Endothelial cell of umbilical vein (primary cell): ENCODE measurements around the gene OLIG1. TPM values are rescaled to one million over a fixed set of nuclear protein-coding genes. Genes with fewer than 3 reads are reported as not detected.

ENCODE experiments used
- BruUV-seq: library from RNA; stranded (reverse); fragments of 400-500 nt; replicated peaks from 2 replicates; lab custom pipeline; 2021; lab: Mats Ljungman, UMichigan
- CTCF ChIA-PET: fragments of 300-600, 350-600 bp; sonication (Branson Sonifier 250); formaldehyde crosslinking; loops from one replicate; lab custom pipeline; 2021; ENCODE audit warnings: antibody characterized with exemption, inconsistent platforms; lab: Charles Lee
- POLR2A ChIA-PET: fragments of 300-600, 350-600 bp; sonication (Branson Sonifier 250); formaldehyde crosslinking; loops from one replicate; lab custom pipeline; 2021; ENCODE audit warnings: antibody characterized with exemption, inconsistent platforms; lab: Charles Lee
- DNase-seq: peaks from one replicate; pipeline ENCODE4 v3.0.0-alpha.2; 2011; ENCODE audit warnings: low read depth, low spot score
- FAIRE-seq: peaks from 2 replicates; lab custom pipeline; 2011; peaks lifted over from hg19 to GRCh38; lab: Jason Lieb, UNC
- H2AFZ ChIP-seq: 2 replicates; pipeline ENCODE4 v1.6.0; 2012; ENCODE audit warnings: low read depth, low read length, control low read depth, inconsistent platforms
- H3K27ac ChIP-seq: 2 replicates; pipeline ENCODE4 v1.5.1; 2011; ENCODE audit warnings: low read depth, mild to moderate bottlenecking, control low read depth, low read length, moderate library complexity; ENCODE audit not compliant: insufficient read depth
- H3K27me3 ChIP-seq, 2 experiments: 2 replicates each; pipeline versions ENCODE4 v1.6.0 to v1.6.1; 2011; ENCODE audit warnings: low read length in 2 of 2, mixed read lengths in 1 of 2; ENCODE audit not compliant: control insufficient read depth in 2 of 2, insufficient read depth in 2 of 2
- H3K36me3 ChIP-seq, 2 experiments: 2 replicates in 1 of 2; 3 replicates in 1 of 2; pipeline ENCODE4 v1.5.1; 2011; ENCODE audit warnings: low read length in 2 of 2, mild to moderate bottlenecking in 1 of 2, moderate library complexity in 1 of 2; ENCODE audit not compliant: control insufficient read depth in 2 of 2, insufficient read depth in 2 of 2; ENCODE audit errors: extremely low read depth in 1 of 2
- H3K4me1 ChIP-seq: 3 replicates; pipeline ENCODE4 v1.5.1; 2011; ENCODE audit warnings: mild to moderate bottlenecking, low read length; ENCODE audit not compliant: control insufficient read depth, insufficient read depth; ENCODE audit errors: extremely low read depth
- H3K4me2 ChIP-seq: 2 replicates; pipeline ENCODE4 v1.6.1; 2011; ENCODE audit warnings: low read length, control low read depth, mixed read lengths; ENCODE audit not compliant: insufficient read depth
- H3K4me3 ChIP-seq, 3 experiments: fragments of 200-600 bp in 1 of 3; sonication (generic), shearing (Covaris generic) in 1 of 3; replicated peaks in 1 of 3; 2 replicates each; pipeline ENCODE4 v1.5.1; 2011 to 2016; ENCODE audit warnings: control low read depth in 3 of 3, low read length in 3 of 3, mild to moderate bottlenecking in 2 of 3, inconsistent platforms in 1 of 3, low read depth in 1 of 3, moderate library complexity in 1 of 3; ENCODE audit not compliant: insufficient read depth in 1 of 3
- H3K79me2 ChIP-seq: 2 replicates; pipeline ENCODE4 v1.6.0; 2012; ENCODE audit warnings: low read length, inconsistent platforms; ENCODE audit not compliant: control insufficient read depth, insufficient read depth
- H3K9ac ChIP-seq: replicated peaks from 2 replicates; pipeline ENCODE3; 2011; ENCODE audit warnings: low read length, control low read depth; ENCODE audit not compliant: insufficient read depth; ENCODE audit errors: extremely low read depth
- H3K9me1 ChIP-seq: replicated peaks from 3 replicates; pipeline ENCODE4 v1.6.0; 2011; ENCODE audit warnings: mild to moderate bottlenecking, low read length; ENCODE audit not compliant: control insufficient read depth, insufficient read depth; ENCODE audit errors: extremely low read depth
- H3K9me3 ChIP-seq: replicated peaks from 2 replicates; pipeline ENCODE4 v1.5.1; 2012; ENCODE audit warnings: low read length, inconsistent platforms; ENCODE audit not compliant: control insufficient read depth, insufficient read depth
- H4K20me1 ChIP-seq: replicated peaks from 2 replicates; pipeline ENCODE3; 2011; ENCODE audit warnings: mild to moderate bottlenecking, low read length; ENCODE audit not compliant: control insufficient read depth, insufficient read depth; ENCODE audit errors: extremely low read depth
- CTCF ChIP-seq, 2 donors: IDR thresholded peaks; 1 replicate in 1 of 2; 2 replicates in 1 of 2; pipeline ENCODE4 v1.5.1; 2011; ENCODE audit warnings: low read length in 2 of 2, mild to moderate bottlenecking in 2 of 2, moderate library complexity in 2 of 2, control low read depth in 1 of 2, inconsistent platforms in 1 of 2, low read depth in 1 of 2; ENCODE audit not compliant: insufficient read depth in 1 of 2; ENCODE audit errors: extremely low read depth in 1 of 2
- EZH2 ChIP-seq: IDR thresholded peaks from 2 replicates; pipeline ENCODE4 v1.6.1; 2012; ENCODE audit warnings: borderline replicate concordance, low read depth, mild to moderate bottlenecking, moderate library complexity, low read length, inconsistent platforms; ENCODE audit not compliant: severe bottlenecking
- FOS ChIP-seq: IDR thresholded peaks from 2 replicates; pipeline ENCODE4 v1.6.1; 2011; ENCODE audit warnings: mild to moderate bottlenecking, low read length, moderate library complexity, borderline replicate concordance; ENCODE audit not compliant: insufficient read depth
- GATA2 ChIP-seq: IDR thresholded peaks from 2 replicates; pipeline ENCODE4 v1.7.0; 2011; ENCODE audit warnings: low read depth, mild to moderate bottlenecking, moderate library complexity, mixed read lengths, low read length; ENCODE audit not compliant: insufficient read length, insufficient read depth
- JUN ChIP-seq: IDR thresholded peaks from 2 replicates; pipeline ENCODE4 v1.6.1; 2011; ENCODE audit warnings: borderline replicate concordance, low read depth; ENCODE audit not compliant: insufficient read length, insufficient read depth
- MAX ChIP-seq: IDR thresholded peaks from 2 replicates; pipeline ENCODE4 v1.6.1; 2011; ENCODE audit not compliant: insufficient read depth, insufficient read length
- MYC ChIP-seq: IDR thresholded peaks from one replicate; pipeline ENCODE4 v1.6.1; 2011; ENCODE audit warnings: mild to moderate bottlenecking, low read depth, low read length
- POLR2A ChIP-seq: IDR thresholded peaks from 2 replicates; pipeline ENCODE4 v1.6.1; 2012; ENCODE audit warnings: low read depth, mild to moderate bottlenecking, control low read depth, low read length
- POLR2AphosphoS5 ChIP-seq: IDR thresholded peaks from 2 replicates; pipeline ENCODE4 v1.6.1; 2012; ENCODE audit warnings: low read depth, mild to moderate bottlenecking, control low read depth, low read length, moderate library complexity; ENCODE audit not compliant: insufficient read depth
- dilution Hi-C: fragments of 300-500 bp; cut with MboI; formaldehyde crosslinking; loops from one replicate; pipeline ENCODE4 v1.15.0; 2019; ENCODE audit warnings: low sequenced_read_pairs; ENCODE audit not compliant: extremely low pct_ligation_motif_present
- intact Hi-C: fragments of 100-400 bp; cut with micrococcal nuclease; formaldehyde crosslinking; loops from one replicate; pipeline ENCODE4 v1.10.0; 2022
- polyA plus RNA-seq, 4 experiments: library from polyadenylated mRNA; depleted of rRNA in 3 of 4; stranded (reverse) in 3 of 4; unstranded in 1 of 4; fragments of >200 nt; gene quantifications; 2 replicates each; pipeline versions ENCODE4 v1.2.1 to v1.2.3, GENCODE V29; 2011 to 2012; ENCODE audit warnings: missing spikeins in 1 of 4
- total RNA-seq: library from RNA; stranded (reverse); gene quantifications from 2 replicates; pipeline ENCODE4 v1.2.3, GENCODE V29; 2021

Gene OLIG1
- total and polyA plus RNA-seq, 2 donors (not counting 3 experiments of a cell fraction or from before 2014, with no cell fraction given): not detected

- H3K4me1 ChIP-seq: no peaks in the 10 kb centered on the region
- H3K9me3 ChIP-seq: no peaks in the 10 kb centered on the region
- H3K36me3 ChIP-seq: no peaks in the 10 kb centered on the region
- no peak overlapping the region for H3K4me2 ChIP-seq
- dilution Hi-C loops: no loop called here
- H3K9me1 ChIP-seq: no peaks in the 10 kb centered on the region
- ChIA-PET CTCF (no interaction called here), POLR2A (no interaction called here)
- no peak overlapping the region for H2AFZ ChIP-seq
- BruUV-seq: no TSS peak
- intact Hi-C loops: loop anchor here (10.0 kb wide), 1 partner anchor 51 kb away; the partner anchor contains the start of gene OLIG1
- TF ChIP-seq EZH2: no peak
- TF ChIP-seq POLR2A: no peak
- TF ChIP-seq JUN: no peak
- no peak for TF ChIP-seq MAX
- no peak for TF ChIP-seq MYC
- TF ChIP-seq CTCF (IDR thresholded peaks at IDR 0.05; ENCODE audit: extremely low read depth in 1 of 2, insufficient read depth in 1 of 2, low read depth in 1 of 2, low read length in 2 of 2): no peak
- no peak for TF ChIP-seq POLR2AphosphoS5
- TF ChIP-seq FOS: no peak
- TF ChIP-seq GATA2: no peak
- H4K20me1 ChIP-seq: no peaks in the 10 kb centered on the region
- DNase-seq: no peak
- H3K9ac ChIP-seq: no peak overlapping the region
- no peak overlapping the region for H3K27ac ChIP-seq
- peaks cover 91 to 99% of the 10 kb centered on the region in 2 experiments for H3K27me3 ChIP-seq
- FAIRE-seq: no peak
- H3K4me3 ChIP-seq: no peak overlapping the region
- H3K79me2 ChIP-seq: no peaks in the 10 kb centered on the region
Measured at GRCh38 chr21:33023574-33024200, 46.3 kb upstream of the OLIG1 start.
